Neutrophil (primary cell): ENCODE measurements around the gene MC5R.
"Not testable (repeated sequence)": the region's sequence is repeated elsewhere in the genome, so short reads cannot be mapped to it uniquely, and the experiment has no call there.

Source experiments
- H3K27ac ChIP-seq: fragments of 200-600 bp; sonication (generic); 2 replicates; pipeline ENCODE4 v1.5.1; 2016; ENCODE audit warnings: mild to moderate bottlenecking, moderate library complexity
- H3K27me3 ChIP-seq: fragments of 200-600 bp; sonication (generic); 2 replicates; pipeline ENCODE4 v1.6.0; 2016; ENCODE audit warnings: mild to moderate bottlenecking
- H3K36me3 ChIP-seq: fragments of 200-600 bp; sonication (generic); 2 replicates; pipeline ENCODE4 v1.5.1; 2017
- H3K4me1 ChIP-seq, 2 experiments: fragments of 200-600 bp in 1 of 2; sonication (generic) in 1 of 2; 1 replicate in 1 of 2; 2 replicates in 1 of 2; pipeline versions ENCODE4 v1.5.1 to v1.6.1; 2013 to 2016; ENCODE audit warnings: low read depth in 1 of 2, low read length in 1 of 2, mild to moderate bottlenecking in 1 of 2, moderate library complexity in 1 of 2; ENCODE audit not compliant: control insufficient read depth in 1 of 2, insufficient read depth in 1 of 2
- H3K4me3 ChIP-seq, 2 experiments: fragments of 200-600 bp in 1 of 2; sonication (generic) in 1 of 2; 1 replicate in 1 of 2; 2 replicates in 1 of 2; pipeline ENCODE4 v1.5.1; 2013 to 2016; ENCODE audit warnings: low read depth in 1 of 2, low read length in 1 of 2, mild to moderate bottlenecking in 1 of 2, moderate library complexity in 1 of 2
- H3K9me3 ChIP-seq: fragments of 200-600 bp; sonication (generic); 2 replicates; pipeline ENCODE4 v1.5.1; 2016
- CTCF ChIP-seq: fragments of 200-600 bp; sonication (generic); IDR thresholded peaks from 2 replicates; pipeline ENCODE4 v1.5.1; 2016; ENCODE audit warnings: antibody characterized with exemption

MC5R gene

GRCh38 chr18:13836559-13836958 lies 12.6 kb downstream of the MC5R start:
- H3K9me3 ChIP-seq = no peaks in the 10 kb centered on the region
- no peak for TF ChIP-seq CTCF
- H3K27ac ChIP-seq = no peak overlapping the region
- H3K36me3 ChIP-seq = no peaks in the 10 kb centered on the region
- no peak overlapping the region for H3K4me3 ChIP-seq
- H3K4me1 ChIP-seq = no peaks in the 10 kb centered on the region
- peaks cover 14% of the 10 kb centered on the region for H3K27me3 ChIP-seq

GRCh38 chr18:13849791-13850190 lies 25.8 kb downstream of the MC5R start:
- no peak for TF ChIP-seq CTCF
- Histone ChIP-seq H3K27ac (no peak overlapping the region), H3K9me3 (no peaks in the 10 kb centered on the region), H3K27me3 (no peaks in the 10 kb centered on the region), H3K4me3 (no peak overlapping the region), H3K36me3 (no peaks in the 10 kb centered on the region), H3K4me1 (no peaks in the 10 kb centered on the region)

GRCh38 chr18:13862898-13863297 lies 38.9 kb downstream of the MC5R start:
- H3K4me3 ChIP-seq, H3K4me1 ChIP-seq, H3K27ac ChIP-seq, H3K9me3 ChIP-seq, H3K36me3 ChIP-seq: not testable (repeated sequence)
- H3K27me3 ChIP-seq = peaks cover 16% of the 10 kb centered on the region

GRCh38 chr18:13868501-13869271 lies 44.7 kb downstream of the MC5R start:
- no peak overlapping the region for H3K27ac ChIP-seq
- no peaks in the 10 kb centered on the region for H3K4me1 ChIP-seq
- TF ChIP-seq CTCF = no peak
- no peaks in the 10 kb centered on the region for H3K36me3 ChIP-seq
- no peak overlapping the region for H3K4me3 ChIP-seq
- H3K9me3 ChIP-seq = no peaks in the 10 kb centered on the region
- peaks cover 57% of the 10 kb centered on the region for H3K27me3 ChIP-seq

GRCh38 chr18:13871701-13872100 lies 47.8 kb downstream of the MC5R start:
- Histone ChIP-seq H3K9me3 (no peaks in the 10 kb centered on the region), H3K4me3 (no peak overlapping the region), H3K36me3 (no peaks in the 10 kb centered on the region), H3K27me3 (peaks cover 54% of the 10 kb centered on the region), H3K27ac (no peak overlapping the region), H3K4me1 (no peaks in the 10 kb centered on the region)
- TF ChIP-seq CTCF = no peak

- peaks cover 47% of the 10 kb centered on the region for H3K27me3 ChIP-seq
- TF ChIP-seq CTCF = no peak
- no peaks in the 10 kb centered on the region for H3K4me1 ChIP-seq
- H3K9me3 ChIP-seq = no peaks in the 10 kb centered on the region
- H3K36me3 ChIP-seq = no peaks in the 10 kb centered on the region
- no peak overlapping the region for H3K27ac ChIP-seq
- H3K4me3 ChIP-seq = no peak overlapping the region
Observed at GRCh38 chr18:13872373-13872772, 48.4 kb downstream of the MC5R start.
